CD14-positive monocyte (primary cell): ENCODE data around the gene ABTB2. TPM values are rescaled to one million over a fixed set of nuclear protein-coding genes. Genes with fewer than 3 reads are reported as not detected.

ENCODE experiments used
- DNase-seq, 3 donors: peaks; one replicate each; pipeline ENCODE4 v3.0.0-alpha.2; 2011 to 2022
- H2AFZ ChIP-seq: 2 replicates; pipeline ENCODE4 v1.6.0; 2012; ENCODE audit warnings: mild to moderate bottlenecking, low read depth, low read length, inconsistent platforms; ENCODE audit not compliant: insufficient read depth, poor library complexity, severe bottlenecking
- H3K27ac ChIP-seq, 2 donors: 1 replicate in 1 of 2; 2 replicates in 1 of 2; pipeline ENCODE4 v1.5.1; 2012 to 2013; ENCODE audit warnings: low read length in 2 of 2, control low read depth in 1 of 2, inconsistent platforms in 1 of 2, low read depth in 1 of 2, mild to moderate bottlenecking in 1 of 2
- H3K27me3 ChIP-seq, 2 donors: one replicate each; pipeline versions ENCODE4 v1.6.0 to v1.6.1; 2011 to 2013; ENCODE audit warnings: low read length in 2 of 2; ENCODE audit not compliant: control insufficient read depth in 2 of 2, insufficient read depth in 2 of 2
- H3K36me3 ChIP-seq, 2 donors: replicated peaks in 1 of 2; 1 replicate in 1 of 2; 2 replicates in 1 of 2; pipeline versions ENCODE4 v1.5.1 to v1.6.1; 2012 to 2013; ENCODE audit warnings: low read length in 2 of 2, control low read depth in 1 of 2, inconsistent platforms in 1 of 2, mild to moderate bottlenecking in 1 of 2; ENCODE audit not compliant: insufficient read depth in 2 of 2, control insufficient read depth in 1 of 2
- H3K4me1 ChIP-seq, 2 donors: 1 replicate in 1 of 2; 2 replicates in 1 of 2; pipeline versions ENCODE4 v1.5.1 to v1.6.1; 2012 to 2013; ENCODE audit warnings: low read length in 2 of 2, control low read depth in 1 of 2, inconsistent platforms in 1 of 2, mild to moderate bottlenecking in 1 of 2, moderate library complexity in 1 of 2; ENCODE audit not compliant: insufficient read depth in 2 of 2, control insufficient read depth in 1 of 2
- H3K4me2 ChIP-seq: replicated peaks from 2 replicates; pipeline ENCODE3; 2012; ENCODE audit warnings: low read length, moderate library complexity, mild to moderate bottlenecking; ENCODE audit not compliant: poor library complexity, severe bottlenecking; ENCODE audit errors: extremely low read depth
- H3K4me3 ChIP-seq, 3 experiments: fragments of 200-600 bp in 1 of 3; sonication (generic) in 1 of 3; replicated peaks in 1 of 3; 1 replicate in 2 of 3; 2 replicates in 1 of 3; pipeline ENCODE4 v1.5.1; 2011 to 2013; ENCODE audit warnings: low read length in 3 of 3, mild to moderate bottlenecking in 3 of 3, control low read depth in 2 of 3, low read depth in 2 of 3, inconsistent platforms in 1 of 3, moderate library complexity in 1 of 3
- H3K79me2 ChIP-seq: 2 replicates; pipeline ENCODE4 v1.6.0; 2012; ENCODE audit warnings: mild to moderate bottlenecking, control low read depth, inconsistent platforms, low read length, moderate library complexity; ENCODE audit not compliant: insufficient read depth
- H3K9ac ChIP-seq: 2 replicates; pipeline ENCODE4 v1.6.0; 2017; ENCODE audit warnings: low read length, mild to moderate bottlenecking; ENCODE audit not compliant: insufficient read depth, poor library complexity, severe bottlenecking
- H3K9me3 ChIP-seq, 2 donors: replicated peaks in 1 of 2; 1 replicate in 1 of 2; 2 replicates in 1 of 2; pipeline versions ENCODE4 v1.5.1 to v1.6.1; 2012 to 2013; ENCODE audit warnings: low read length in 2 of 2, control low read depth in 1 of 2; ENCODE audit not compliant: control insufficient read depth in 1 of 2, insufficient read depth in 1 of 2
- H4K20me1 ChIP-seq: 2 replicates; pipeline ENCODE4 v1.6.0; 2012; ENCODE audit warnings: mild to moderate bottlenecking, low read length, control low read depth, moderate library complexity; ENCODE audit not compliant: insufficient read depth
- H3K27ac Mint-ChIP-seq, 7 donors: one replicate each; pipeline ENCODE4 v1.8.0; 2020; ENCODE audit warnings: mild to moderate bottlenecking in 7 of 7, mixed read lengths in 7 of 7, moderate library complexity in 6 of 7, inconsistent platforms in 2 of 7
- H3K27me3 Mint-ChIP-seq, 3 donors: one replicate each; pipeline ENCODE4 v1.8.0; 2021 to 2022; ENCODE audit warnings: low read depth in 3 of 3, mild to moderate bottlenecking in 3 of 3, mixed read lengths in 3 of 3, moderate library complexity in 3 of 3, inconsistent platforms in 1 of 3
- H3K36me3 Mint-ChIP-seq, 2 donors: one replicate each; pipeline ENCODE4 v1.8.0; 2020; ENCODE audit warnings: mixed read lengths in 2 of 2, inconsistent platforms in 1 of 2, mild to moderate bottlenecking in 1 of 2
- H3K4me1 Mint-ChIP-seq: one replicate; pipeline ENCODE4 v1.8.0; 2020; ENCODE audit warnings: mild to moderate bottlenecking, mixed read lengths
- H3K4me3 Mint-ChIP-seq, 2 donors: one replicate each; pipeline ENCODE4 v1.8.0; 2020; ENCODE audit warnings: mild to moderate bottlenecking in 2 of 2, mixed read lengths in 2 of 2, moderate library complexity in 1 of 2
- H3K9me3 Mint-ChIP-seq, 7 donors: one replicate each; pipeline ENCODE4 v1.8.0; 2020 to 2022; ENCODE audit warnings: mixed read lengths in 7 of 7, mild to moderate bottlenecking in 6 of 7, moderate library complexity in 6 of 7, inconsistent platforms in 2 of 7
- CTCF ChIP-seq: fragments of 200-600 bp; IDR thresholded peaks from one replicate; pipeline ENCODE4 v1.8.0; 2022; ENCODE audit warnings: antibody characterized with exemption, mild to moderate bottlenecking
- WGBS: methylation state at CpG from one replicate; pipeline ENCODE4 v1.1.5; 2013; ENCODE audit warnings: missing lambda C conversion rate; ENCODE audit not compliant: insufficient coverage; 5-methylcytosine and 5-hydroxymethylcytosine counted together
- intact Hi-C, 2 donors: fragments of 100-400 bp; cut with micrococcal nuclease; formaldehyde crosslinking; loops; one replicate each; pipeline versions ENCODE4 v1.15.0 to v1.15.1; 2023
- polyA plus RNA-seq, 3 donors: library from polyadenylated mRNA; depleted of rRNA in 1 of 3; unstranded in 2 of 3; stranded (reverse) in 1 of 3; fragments of 300-500 nt in 2 of 3; fragments of >200 nt in 1 of 3; fragmentation: Illumina TruSeq in 2 of 3; gene quantifications; 1 replicate in 2 of 3; 2 replicates in 1 of 3; pipeline ENCODE4 v1.2.3, GENCODE V29; 2012 to 2021

Gene ABTB2
- polyA plus RNA-seq, 3 donors: 0.25 to 1.7 (median 0.26) TPM

- H3K27me3 Mint-ChIP-seq: peaks cover 0 to 4% (median 0%) of the 10 kb centered on the region in 3 donors
- peaks cover 2 to 9% of the 10 kb centered on the region in 2 donors for H3K36me3 Mint-ChIP-seq
- Histone ChIP-seq H3K36me3 (peaks cover under 1 to 1% of the 10 kb centered on the region in 2 donors), H3K9me3 (no peaks in the 10 kb centered on the region), H3K9ac (no peak overlapping the region), H3K27ac (no peak overlapping the region), H3K4me1 (no peaks in the 10 kb centered on the region), H3K27me3 (no peaks in the 10 kb centered on the region), H2AFZ (no peak overlapping the region), H4K20me1 (no peaks in the 10 kb centered on the region), H3K79me2 (no peaks in the 10 kb centered on the region), H3K4me3 (no peak overlapping the region), H3K4me2 (no peak overlapping the region)
- no peaks in the 10 kb centered on the region for H3K4me1 Mint-ChIP-seq
- no peak for TF ChIP-seq CTCF
- H3K4me3 Mint-ChIP-seq: no peak overlapping the region
- intact Hi-C loops: no loop called here
- WGBS: 93% methylated on average over 13 of the region's 13 CpGs
- H3K27ac Mint-ChIP-seq: no peak overlapping the region
- no peak for DNase-seq
- peaks cover 0 to 2% (median 0%) of the 10 kb centered on the region in 7 donors for H3K9me3 Mint-ChIP-seq
These were observed 192.7 kb downstream of the ABTB2 start for GRCh38 chr11:34165121-34165520.

- no peak for DNase-seq
- TF ChIP-seq CTCF: no peak
- H2AFZ ChIP-seq: no peak overlapping the region
- intact Hi-C loops: no loop called here
- H3K4me3 ChIP-seq: no peak overlapping the region
- no peak overlapping the region for H3K4me2 ChIP-seq
- 98% methylated on average over 4 of the region's 7 CpGs for WGBS
- no peak overlapping the region for H3K9ac ChIP-seq
- Mint-ChIP-seq H3K4me3 (no peak overlapping the region), H3K27me3 (no peaks in the 10 kb centered on the region), H3K27ac (no peak overlapping the region), H3K9me3 (peaks cover 0 to 2% (median 0%) of the 10 kb centered on the region in 7 donors), H3K36me3 (peaks cover 9 to 17% of the 10 kb centered on the region in 2 donors), H3K4me1 (peaks cover 4% of the 10 kb centered on the region)
- no peaks in the 10 kb centered on the region for H3K9me3 ChIP-seq
- no peaks in the 10 kb centered on the region for H3K79me2 ChIP-seq
- no peaks in the 10 kb centered on the region for H3K4me1 ChIP-seq
- H3K27ac ChIP-seq: no peak overlapping the region
- no peaks in the 10 kb centered on the region for H4K20me1 ChIP-seq
- peaks cover 4 to 5% of the 10 kb centered on the region in 2 donors for H3K36me3 ChIP-seq
- no peaks in the 10 kb centered on the region for H3K27me3 ChIP-seq
These were observed 195.0 kb downstream of the ABTB2 start for GRCh38 chr11:34162856-34163255.
